ENCODE measurements around the gene PIGU. TPM values are rescaled to one million over a fixed set of nuclear protein-coding genes. Genes with fewer than 3 reads are reported as not detected.
A peak's percentile ranks its signal among the peaks of the same experiment; 100 is the strongest.
"Not testable (repeated sequence)": the region's sequence is repeated elsewhere in the genome, so short reads cannot be mapped to it uniquely, and the experiment has no call there.

PIGU gene
- total and polyA plus RNA-seq, 7 donors: 9.5 to 34.2 (median 15.0) TPM

GRCh38 chr20:34717230-34718095, 40.6 kb upstream of the PIGU start:
- H3K27ac ChIP-seq: no peak overlapping the region
- TF ChIP-seq, protein P1, sequence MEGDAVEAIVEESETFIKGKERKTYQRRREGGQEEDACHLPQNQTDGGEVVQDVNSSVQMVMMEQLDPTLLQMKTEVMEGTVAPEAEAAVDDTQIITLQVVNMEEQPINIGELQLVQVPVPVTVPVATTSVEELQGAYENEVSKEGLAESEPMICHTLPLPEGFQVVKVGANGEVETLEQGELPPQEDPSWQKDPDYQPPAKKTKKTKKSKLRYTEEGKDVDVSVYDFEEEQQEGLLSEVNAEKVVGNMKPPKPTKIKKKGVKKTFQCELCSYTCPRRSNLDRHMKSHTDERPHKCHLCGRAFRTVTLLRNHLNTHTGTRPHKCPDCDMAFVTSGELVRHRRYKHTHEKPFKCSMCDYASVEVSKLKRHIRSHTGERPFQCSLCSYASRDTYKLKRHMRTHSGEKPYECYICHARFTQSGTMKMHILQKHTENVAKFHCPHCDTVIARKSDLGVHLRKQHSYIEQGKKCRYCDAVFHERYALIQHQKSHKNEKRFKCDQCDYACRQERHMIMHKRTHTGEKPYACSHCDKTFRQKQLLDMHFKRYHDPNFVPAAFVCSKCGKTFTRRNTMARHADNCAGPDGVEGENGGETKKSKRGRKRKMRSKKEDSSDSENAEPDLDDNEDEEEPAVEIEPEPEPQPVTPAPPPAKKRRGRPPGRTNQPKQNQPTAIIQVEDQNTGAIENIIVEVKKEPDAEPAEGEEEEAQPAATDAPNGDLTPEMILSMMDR (IDR thresholded peaks at IDR 0.05): no peak
- H3K36me3 ChIP-seq (ENCODE audit: insufficient read depth in 1 of 2, low read depth in 1 of 2): peaks cover 0 to 81% of the 10 kb centered on the region in 2 donors
- no peaks in the 10 kb centered on the region for H3K27me3 ChIP-seq (ENCODE audit: insufficient read depth in 3 of 3, low read length in 2 of 3)
- 86 to 91% (median 88%) methylated on average over 9 of the region's 9 CpGs for WGBS, 3 donors
- DNase-seq (no peak), ATAC-seq (no peak)
- H3K4me1 ChIP-seq: peaks cover 20% of the 10 kb centered on the region
- no peak overlapping the region for H3K4me3 ChIP-seq
- no peaks in the 10 kb centered on the region for H3K9me3 ChIP-seq
- intact Hi-C loops (cut with DNase I): no loop called here

DNA sequence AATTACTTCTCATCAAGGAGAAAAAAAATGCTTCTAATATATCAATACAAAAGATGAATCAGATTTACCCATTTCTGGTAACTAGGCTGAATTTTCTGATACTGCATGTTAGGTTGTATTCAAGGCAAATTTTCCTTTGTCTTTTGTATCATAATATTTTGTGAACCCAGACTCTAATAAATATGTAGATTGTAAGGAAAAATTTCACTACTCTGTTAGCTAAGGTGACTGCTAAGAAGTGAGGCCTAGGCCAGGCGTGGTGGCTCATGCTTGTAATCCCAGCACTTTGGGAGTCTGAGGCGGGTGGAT, 40.0 kb upstream of the PIGU start:
- Histone ChIP-seq H3K27ac (no peak overlapping the region), H3K4me1 (peaks cover 20% of the 10 kb centered on the region), H3K9me3 (no peaks in the 10 kb centered on the region), H3K4me3 (no peak overlapping the region), H3K36me3 (ENCODE audit: insufficient read depth in 1 of 2, low read depth in 1 of 2) (peaks cover 0 to 80% of the 10 kb centered on the region in 2 donors), H3K27me3 (ENCODE audit: insufficient read depth in 3 of 3, low read length in 2 of 3) (no peaks in the 10 kb centered on the region)
- no peak for DNase-seq
- no peak for ATAC-seq
- TF ChIP-seq, protein P1 (IDR thresholded peaks at IDR 0.05): no peak
- intact Hi-C loops (cut with DNase I): no loop called here
- WGBS, 3 donors: 93 to 99% (median 98%) methylated on average over 2 of the region's 2 CpGs

DNA sequence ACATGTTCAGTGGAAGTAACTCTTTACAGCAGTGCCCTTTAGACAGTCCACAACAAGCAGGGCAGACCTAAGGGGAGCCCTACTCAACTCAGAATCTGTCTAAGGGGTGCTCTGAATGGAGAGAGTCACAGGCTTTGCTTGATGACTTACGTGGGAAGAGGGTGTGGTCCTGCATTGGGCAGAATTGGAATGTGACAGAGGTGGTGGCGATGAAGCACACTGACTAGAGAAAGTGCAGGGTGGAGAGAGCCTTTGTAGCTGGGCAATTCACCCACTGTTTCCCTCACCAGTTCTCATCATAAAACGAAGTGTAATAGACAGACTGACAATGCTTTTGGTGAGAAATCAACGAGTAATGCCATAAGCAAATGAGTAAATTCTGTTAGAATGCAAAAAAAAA, 38.5 kb upstream of the PIGU start:
- intact Hi-C loops (cut with DNase I): no loop called here
- ATAC-seq (no peak), DNase-seq (no peak)
- Histone ChIP-seq H3K36me3 (ENCODE audit: insufficient read depth in 1 of 2, low read depth in 1 of 2) (peaks cover 0 to 77% of the 10 kb centered on the region in 2 donors), H3K27ac (no peak overlapping the region), H3K4me1 (peaks cover 20% of the 10 kb centered on the region), H3K27me3 (ENCODE audit: insufficient read depth in 3 of 3, low read length in 2 of 3) (no peaks in the 10 kb centered on the region), H3K9me3 (no peaks in the 10 kb centered on the region), H3K4me3 (no peak overlapping the region)
- TF ChIP-seq, protein P1 (IDR thresholded peaks at IDR 0.05): no peak
- WGBS, 3 donors: 97 to 98% (median 97%) methylated on average over 4 of the region's 4 CpGs

- Histone ChIP-seq H3K27ac (peak overlapping the region; percentile 60), H3K4me1 (peaks cover 16% of the 10 kb centered on the region), H3K36me3 (ENCODE audit: insufficient read depth in 1 of 2, low read depth in 1 of 2) (peaks cover 0 to 65% of the 10 kb centered on the region in 2 donors)
- H3K4me3 ChIP-seq; H3K27me3 ChIP-seq (ENCODE audit: insufficient read depth in 3 of 3, low read length in 2 of 3); H3K9me3 ChIP-seq; ATAC-seq; intact Hi-C loops (cut with DNase I); DNase-seq: not testable (repeated sequence)
- WGBS, 3 donors: 88 to 92% (median 89%) methylated on average over 10 of the region's 10 CpGs
Measured at GRCh38 chr20:34713944-34714515, 37.1 kb upstream of the PIGU start.

DNA sequence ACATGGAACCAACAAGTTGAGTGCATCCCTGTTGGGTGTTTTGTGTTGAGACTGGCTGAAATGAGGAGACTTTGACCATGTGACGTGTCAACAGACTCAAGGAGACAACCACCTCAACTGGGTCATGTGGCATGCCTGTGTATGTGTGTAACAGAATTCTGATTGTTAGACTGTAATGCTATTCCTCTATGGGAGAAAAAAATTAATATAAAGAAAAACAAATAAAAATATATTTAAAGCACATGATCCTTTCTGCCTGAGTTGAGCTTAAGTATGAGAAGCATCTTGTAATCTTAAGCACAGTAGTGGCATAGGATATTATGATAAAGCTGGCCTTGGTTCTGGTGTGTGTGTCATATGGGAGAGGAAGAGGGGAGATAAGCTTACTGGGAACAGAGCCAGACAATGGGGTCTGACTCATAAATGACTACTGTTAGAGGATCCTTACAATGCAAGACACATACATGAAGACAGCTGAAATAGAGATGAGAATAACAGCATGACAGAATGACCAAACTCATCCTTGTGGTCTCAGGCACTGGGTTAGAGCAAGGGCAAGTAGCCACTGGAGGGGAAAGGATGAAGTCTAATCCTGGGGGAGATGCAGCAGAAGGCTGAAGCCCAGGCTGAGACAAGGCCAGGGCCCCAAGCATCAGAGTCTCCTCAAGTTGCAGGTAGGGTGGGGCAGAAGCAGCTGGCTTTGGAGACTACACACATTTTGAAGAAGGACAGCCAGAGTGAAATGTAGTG, 36.5 kb upstream of the PIGU start:
- intact Hi-C loops (cut with DNase I): no loop called here
- Histone ChIP-seq H3K4me3 (no peak overlapping the region), H3K4me1 (peaks cover 16% of the 10 kb centered on the region), H3K36me3 (ENCODE audit: insufficient read depth in 1 of 2, low read depth in 1 of 2) (peaks cover 0 to 61% of the 10 kb centered on the region in 2 donors), H3K27ac (peak overlapping the region; percentile 60), H3K27me3 (ENCODE audit: insufficient read depth in 3 of 3, low read length in 2 of 3) (no peaks in the 10 kb centered on the region), H3K9me3 (no peaks in the 10 kb centered on the region)
- TF ChIP-seq, protein P1 (IDR thresholded peaks at IDR 0.05): no peak
- ATAC-seq: peak; percentile 34 to 41 (median 36)
- WGBS, 3 donors: 74 to 78% (median 77%) methylated on average over 1 of the region's 1 CpG
- no peak for DNase-seq

All from psoas muscle (tissue), 8 donors.